Activated CD8-positive, alpha-beta memory T cell treated with anti-CD3 and anti-CD28 coated beads for 36 hours (primary cell): ENCODE data around the gene RTP5. TPM values are rescaled to one million over a fixed set of nuclear protein-coding genes. Genes with fewer than 3 reads are reported as not detected.

ENCODE experiments used
- CTCF ChIA-PET: fragments of 350-600 bp; sonication (Branson Sonifier 250); formaldehyde crosslinking; loops from one replicate; lab custom pipeline; 2021; ENCODE audit warnings: antibody characterized with exemption; lab: Charles Lee
- POLR2A ChIA-PET: fragments of 350-600 bp; sonication (Branson Sonifier 250); formaldehyde crosslinking; loops from one replicate; lab custom pipeline; 2021; ENCODE audit warnings: antibody characterized with exemption; lab: Charles Lee
- total RNA-seq, 2 experiments: library from RNA; stranded (reverse); gene quantifications; one replicate each; pipeline ENCODE4 v1.2.3, GENCODE V29; 2021

The RTP5 gene
- total RNA-seq, 2 experiments from 2014 or later: 0.11 to 0.25 TPM

- CTCF ChIA-PET: no interaction called here
- POLR2A ChIA-PET: no interaction called here
Measured at GRCh38 chr2:241891315-241891987, 21.9 kb downstream of the RTP5 start.

GRCh38 chr2:241891988-241892298, 22.4 kb downstream of the RTP5 start:
- CTCF ChIA-PET: no interaction called here
- POLR2A ChIA-PET: no interaction called here

- POLR2A ChIA-PET: no interaction called here
- CTCF ChIA-PET: no interaction called here
Measured at GRCh38 chr2:241892299-241893137, 23.0 kb downstream of the RTP5 start.

GRCh38 chr2:241893265-241893664, 23.7 kb downstream of the RTP5 start:
- ChIA-PET CTCF (no interaction called here), POLR2A (no interaction called here)

DNA sequence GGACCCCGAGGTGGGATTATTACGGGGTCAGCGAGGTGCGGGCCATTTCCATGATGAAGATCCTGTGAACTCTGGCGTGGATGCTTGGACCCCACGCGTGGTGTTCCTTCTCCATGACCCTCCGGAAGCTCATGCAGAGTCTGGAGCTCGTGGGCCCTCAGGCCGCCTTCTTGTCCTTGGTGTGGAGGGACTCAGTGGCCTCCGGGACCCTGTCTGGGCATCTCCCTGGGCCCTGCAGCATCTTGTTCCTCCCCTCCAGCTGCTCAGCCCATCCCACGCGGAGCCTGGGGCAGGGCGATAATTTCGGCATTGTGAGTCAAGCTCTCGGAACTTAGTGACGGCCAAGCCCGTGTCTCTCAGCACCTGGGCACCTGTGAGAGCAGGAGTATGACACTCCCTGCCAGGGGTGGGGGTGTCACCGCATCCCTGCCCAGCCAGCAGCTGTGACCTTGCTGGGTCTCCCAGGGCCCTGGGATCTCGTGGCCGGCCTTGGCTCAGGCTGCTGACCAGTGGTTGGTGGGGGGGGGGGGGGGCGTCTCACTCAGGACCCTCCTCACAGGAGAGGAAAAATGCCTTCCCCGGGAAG, 24.6 kb downstream of the RTP5 start:
- ChIA-PET POLR2A (interaction anchor here (0.7 kb wide), 1 partner anchor 9 kb away, joined by 5 read pairs; no protein-coding TSS in a partner anchor), CTCF (no interaction called here)

DNA sequence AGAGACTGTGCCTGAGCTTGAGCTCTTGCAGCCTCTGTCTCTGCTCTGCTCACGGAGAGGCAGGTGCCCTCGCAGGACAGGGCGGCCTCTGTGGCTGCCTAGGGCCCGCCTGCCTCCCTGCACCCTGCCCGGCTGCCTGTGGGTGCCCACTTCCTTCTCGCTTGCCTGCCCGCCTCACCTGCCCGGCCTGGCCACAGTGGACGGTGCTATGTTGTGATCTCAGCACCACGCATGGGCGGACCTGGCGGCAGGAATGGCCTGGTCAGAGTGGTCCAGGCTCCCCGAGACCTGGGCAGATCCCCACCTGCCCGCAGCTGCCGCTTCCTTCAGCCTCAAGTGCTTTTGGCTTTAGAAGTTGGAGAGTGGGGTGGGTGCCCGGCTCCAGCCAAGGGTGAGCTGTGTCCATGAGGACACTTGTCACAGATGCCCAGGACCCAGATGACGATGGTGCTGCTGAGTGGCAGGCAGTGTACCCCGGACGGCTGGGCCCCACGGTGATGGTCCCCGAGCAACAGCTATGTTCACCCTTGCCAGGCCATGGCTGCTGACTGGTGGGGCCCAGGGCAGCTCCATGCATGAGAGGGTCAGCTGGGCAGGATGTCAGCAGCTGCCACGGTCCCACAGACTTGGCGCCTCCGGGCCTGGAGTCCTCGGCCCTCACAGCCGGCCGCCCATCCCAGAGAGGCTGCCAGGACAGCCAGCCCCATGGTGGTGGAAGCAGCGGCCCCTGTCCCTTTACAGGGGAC, 25.3 kb downstream of the RTP5 start:
- ChIA-PET CTCF (no interaction called here), POLR2A (no interaction called here)

- POLR2A ChIA-PET: no interaction called here
- CTCF ChIA-PET: no interaction called here
Measured at GRCh38 chr2:241895427-241895711, 25.8 kb downstream of the RTP5 start.

DNA sequence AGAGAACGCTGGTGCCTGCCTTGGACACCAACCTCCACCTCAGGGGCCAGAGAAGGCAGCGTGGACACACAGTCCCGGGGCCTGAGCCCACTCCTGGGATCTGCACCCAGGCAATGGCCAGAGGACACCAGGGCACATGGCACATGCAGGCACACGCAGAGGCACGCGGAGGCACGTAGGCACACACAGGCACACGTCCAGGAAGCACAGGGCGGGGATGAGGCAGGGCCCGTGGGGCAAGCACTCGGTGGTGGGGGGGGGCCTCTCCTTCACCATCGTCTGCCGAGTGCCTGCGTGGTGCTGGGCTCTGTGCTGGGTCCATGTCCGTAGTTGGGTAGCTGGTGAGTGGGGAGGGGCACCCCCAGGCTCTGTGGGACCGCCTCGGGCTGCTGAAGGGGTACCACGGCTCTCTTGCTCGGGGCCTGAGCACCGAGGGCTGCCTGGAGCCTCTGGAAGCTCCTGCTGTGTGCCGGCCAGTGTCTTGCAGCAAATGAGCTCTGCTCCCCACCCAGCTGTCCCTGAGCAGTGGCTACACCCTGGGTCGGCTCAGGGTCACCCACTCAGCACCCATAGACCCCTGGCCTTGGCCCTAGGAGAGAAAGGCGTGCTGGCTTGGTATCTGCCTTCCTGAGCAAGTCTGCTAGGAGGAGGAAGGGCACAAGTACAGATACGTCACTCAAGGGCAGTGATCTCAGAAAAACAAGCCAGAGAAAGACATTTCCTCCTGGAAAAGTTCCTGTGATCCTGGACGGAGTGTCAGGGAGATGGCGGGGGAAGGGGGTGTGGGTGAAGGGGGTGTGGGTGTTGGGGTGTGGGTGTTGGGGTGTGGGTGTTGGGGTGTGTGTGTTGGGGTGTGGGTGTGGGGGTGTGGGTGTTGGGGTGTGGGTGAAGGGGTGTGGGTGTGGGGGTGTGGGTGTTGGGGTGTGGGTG, 26.4 kb downstream of the RTP5 start:
- ChIA-PET POLR2A (no interaction called here), CTCF (no interaction called here)

GRCh38 chr2:241896746-241897201, 27.2 kb downstream of the RTP5 start:
- POLR2A ChIA-PET: no interaction called here
- CTCF ChIA-PET: no interaction called here

DNA sequence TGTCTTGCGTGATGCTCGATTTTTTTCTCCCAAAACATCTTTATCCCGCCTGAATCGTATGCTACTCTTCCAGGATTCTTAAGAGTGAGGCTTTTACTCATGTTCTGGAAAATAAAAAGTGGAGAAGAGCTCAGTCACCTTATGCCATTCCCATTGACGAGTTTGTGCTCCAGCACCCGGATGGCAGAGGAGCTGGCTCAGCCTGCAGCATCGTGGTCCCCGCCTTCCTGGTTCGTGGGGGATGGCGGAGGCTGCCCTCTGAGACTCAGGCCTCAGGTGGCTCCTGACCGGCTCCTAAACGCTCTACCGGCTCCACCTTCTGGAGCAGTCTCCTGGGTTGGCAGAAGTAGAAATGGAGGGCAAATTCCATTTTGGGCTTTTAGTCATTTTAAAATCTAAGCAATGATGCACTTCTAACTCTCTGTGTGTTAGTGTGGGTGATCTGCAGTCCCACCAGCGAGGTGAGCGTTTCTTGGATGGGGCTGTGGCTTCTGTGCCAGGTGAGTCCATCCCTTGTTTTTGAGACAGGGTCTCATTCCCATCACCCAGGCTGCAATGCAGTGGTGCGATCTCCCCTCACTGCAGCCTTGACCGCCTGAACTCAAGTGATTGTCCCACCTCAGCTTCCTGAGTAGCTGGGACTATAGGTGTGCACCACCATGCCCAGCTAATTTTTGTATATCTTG, 27.8 kb downstream of the RTP5 start:
- CTCF ChIA-PET: no interaction called here
- POLR2A ChIA-PET: no interaction called here

GRCh38 chr2:241898463-241899270, 29.1 kb downstream of the RTP5 start:
- ChIA-PET POLR2A (no interaction called here), CTCF (no interaction called here)

- CTCF ChIA-PET: no interaction called here
- POLR2A ChIA-PET: no interaction called here
Measured at GRCh38 chr2:241900251-241901017, 30.9 kb downstream of the RTP5 start.

DNA sequence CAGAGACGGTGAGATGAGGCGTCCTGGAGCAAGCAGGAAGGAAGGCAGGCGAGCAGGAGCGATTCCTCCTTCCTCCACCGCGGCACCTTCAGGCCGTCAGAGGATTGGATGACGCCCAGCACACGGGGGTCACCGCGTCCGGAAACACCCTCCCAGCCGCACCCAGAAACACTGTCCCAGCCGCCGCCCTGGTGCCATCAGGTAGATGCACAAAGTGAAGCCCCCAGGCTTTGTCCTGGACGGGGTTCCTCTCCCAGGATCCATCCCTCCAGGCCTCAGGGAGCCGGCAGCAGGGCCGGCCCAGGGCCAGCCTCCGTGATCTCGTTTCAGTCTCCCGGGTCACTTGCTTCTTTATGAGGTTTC, 31.5 kb downstream of the RTP5 start:
- ChIA-PET POLR2A (no interaction called here), CTCF (no interaction called here)

- POLR2A ChIA-PET: no interaction called here
- CTCF ChIA-PET: no interaction called here
Measured at GRCh38 chr2:241901500-241902351, 32.2 kb downstream of the RTP5 start.

- CTCF ChIA-PET: no interaction called here
Measured at GRCh38 chr2:241902357-241902991, 32.9 kb downstream of the RTP5 start.

More at GRCh38 chr2:241902357-241902991, 32.9 kb downstream of the RTP5 start:
- POLR2A ChIA-PET: no interaction called here
